ENCODE measurements around the gene PLA2G2C.

GRCh38 chr1:20187813-20188454 is 1.6 kb upstream of the PLA2G2C start:
- no peak for TF ChIP-seq POLR2A (IDR thresholded peaks at IDR 0.05; ENCODE audit: low read depth, low read length)
- no peak for TF ChIP-seq TAF1 (IDR thresholded peaks at IDR 0.05; ENCODE audit: borderline replicate concordance, low read depth, low read length)
